ENCODE measurements around the gene PER2. TPM values are rescaled to one million over a fixed set of nuclear protein-coding genes. Genes with fewer than 3 reads are reported as not detected.
A peak's percentile ranks its signal among the peaks of the same experiment; 100 is the strongest.

The PER2 gene
- total and polyA plus RNA-seq, 2 of the 13 experiments (the other 11 are each of a cell fraction or from before 2014, with no cell fraction given), result 5.1 to 9.4 TPM

DNA sequence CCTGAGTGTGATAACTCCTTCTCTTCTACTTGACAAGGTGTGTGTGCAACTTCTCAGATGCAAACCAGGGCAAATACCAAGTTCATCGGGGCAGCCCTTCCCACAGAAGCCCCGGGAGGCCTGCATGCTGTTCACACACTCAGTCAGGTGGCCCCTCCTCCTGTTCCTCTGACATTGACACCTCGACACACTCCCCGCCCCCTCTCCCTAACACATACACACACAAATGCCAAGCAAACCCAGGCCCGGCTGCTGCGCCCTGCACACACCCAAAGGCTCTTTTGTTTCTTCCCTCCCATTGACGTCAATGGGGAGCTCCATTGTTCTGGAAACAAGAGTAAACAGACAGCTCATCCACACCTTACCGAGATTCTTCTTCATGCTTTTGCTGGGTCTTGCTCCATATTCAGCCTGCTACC is 1.7 kb upstream of the PER2 start (continued):
- TF ChIP-seq ZNF619 (CRISPR knock-in tag; IDR thresholded peaks at IDR 0.05) (no peak), ZNF577 (CRISPR knock-in tag; IDR thresholded peaks at IDR 0.05; ENCODE audit: borderline replicate concordance, low read depth) (no peak), ZFP1 (CRISPR knock-in tag; IDR thresholded peaks at IDR 0.05) (no peak), NR0B2 (CRISPR knock-in tag; IDR thresholded peaks at IDR 0.05) (no peak), KDM5B (CRISPR knock-in tag; IDR thresholded peaks at IDR 0.05; ENCODE audit: borderline replicate concordance) (peak; percentile 18; the same call in 1 of the 2 replicates), ZNF160 (CRISPR knock-in tag; IDR thresholded peaks at IDR 0.05) (no peak), ZNF354B (CRISPR knock-in tag; IDR thresholded peaks at IDR 0.05) (no peak), ZNF121 (CRISPR knock-in tag; IDR thresholded peaks at IDR 0.05) (no peak), ZNF333 (CRISPR knock-in tag; IDR thresholded peaks at IDR 0.05; ENCODE audit: borderline replicate concordance) (no peak), POLR2AphosphoS2 (IDR thresholded peaks at IDR 0.05; ENCODE audit: low read depth, low read length) (no peak), SNAPC4 (CRISPR knock-in tag; IDR thresholded peaks at IDR 0.05) (0 out of 2 replicates have a peak, but pooled peaks have one; percentile 73), SALL1 (CRISPR knock-in tag; IDR thresholded peaks at IDR 0.05) (peak; percentile 43; the same call in 1 of the 2 replicates), PAXIP1 (CRISPR knock-in tag; conservative IDR thresholded peaks at IDR 0.05) (no peak; the same call in 1 of the 2 replicates), SNAI1 (CRISPR knock-in tag; IDR thresholded peaks at IDR 0.05; ENCODE audit: borderline replicate concordance) (0 out of 2 replicates have a peak, but pooled peaks have one; percentile 73), PCBP1 (IDR thresholded peaks at IDR 0.05; ENCODE audit: borderline replicate concordance, low read depth, low read length) (no peak), ZBTB1 (CRISPR knock-in tag; IDR thresholded peaks at IDR 0.05; ENCODE audit: borderline replicate concordance) (no peak)
- TF ChIP-seq, protein P1, sequence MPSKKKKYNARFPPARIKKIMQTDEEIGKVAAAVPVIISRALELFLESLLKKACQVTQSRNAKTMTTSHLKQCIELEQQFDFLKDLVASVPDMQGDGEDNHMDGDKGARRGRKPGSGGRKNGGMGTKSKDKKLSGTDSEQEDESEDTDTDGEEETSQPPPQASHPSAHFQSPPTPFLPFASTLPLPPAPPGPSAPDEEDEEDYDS (CRISPR knock-in tag; IDR thresholded peaks at IDR 0.05), result no peak
- TF ChIP-seq, protein P2, sequence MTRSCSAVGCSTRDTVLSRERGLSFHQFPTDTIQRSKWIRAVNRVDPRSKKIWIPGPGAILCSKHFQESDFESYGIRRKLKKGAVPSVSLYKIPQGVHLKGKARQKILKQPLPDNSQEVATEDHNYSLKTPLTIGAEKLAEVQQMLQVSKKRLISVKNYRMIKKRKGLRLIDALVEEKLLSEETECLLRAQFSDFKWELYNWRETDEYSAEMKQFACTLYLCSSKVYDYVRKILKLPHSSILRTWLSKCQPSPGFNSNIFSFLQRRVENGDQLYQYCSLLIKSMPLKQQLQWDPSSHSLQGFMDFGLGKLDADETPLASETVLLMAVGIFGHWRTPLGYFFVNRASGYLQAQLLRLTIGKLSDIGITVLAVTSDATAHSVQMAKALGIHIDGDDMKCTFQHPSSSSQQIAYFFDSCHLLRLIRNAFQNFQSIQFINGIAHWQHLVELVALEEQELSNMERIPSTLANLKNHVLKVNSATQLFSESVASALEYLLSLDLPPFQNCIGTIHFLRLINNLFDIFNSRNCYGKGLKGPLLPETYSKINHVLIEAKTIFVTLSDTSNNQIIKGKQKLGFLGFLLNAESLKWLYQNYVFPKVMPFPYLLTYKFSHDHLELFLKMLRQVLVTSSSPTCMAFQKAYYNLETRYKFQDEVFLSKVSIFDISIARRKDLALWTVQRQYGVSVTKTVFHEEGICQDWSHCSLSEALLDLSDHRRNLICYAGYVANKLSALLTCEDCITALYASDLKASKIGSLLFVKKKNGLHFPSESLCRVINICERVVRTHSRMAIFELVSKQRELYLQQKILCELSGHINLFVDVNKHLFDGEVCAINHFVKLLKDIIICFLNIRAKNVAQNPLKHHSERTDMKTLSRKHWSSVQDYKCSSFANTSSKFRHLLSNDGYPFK (CRISPR knock-in tag; IDR thresholded peaks at IDR 0.05; ENCODE audit: borderline replicate concordance), result no peak
